WERI-Rb-1 (cell line): ENCODE measurements around the gene CCDC85C.

Experiments
- DNase-seq: peaks from one replicate; pipeline ENCODE4 v3.0.0-alpha.2; 2020
- H3K27ac ChIP-seq: fragments of 250-450 bp; sonication (Bioruptor Pico); 2 replicates; pipeline ENCODE4 v1.5.1; 2020; ENCODE audit warnings: mild to moderate bottlenecking, moderate library complexity
- H3K27me3 ChIP-seq: fragments of 250-450 bp; sonication (Bioruptor Pico); 2 replicates; pipeline ENCODE4 v1.5.1; 2021; ENCODE audit warnings: mild to moderate bottlenecking, low read depth, moderate library complexity; ENCODE audit not compliant: insufficient read depth, severe bottlenecking
- H3K36me3 ChIP-seq: fragments of 250-450 bp; sonication (Bioruptor Pico); 2 replicates; pipeline ENCODE4 v1.5.1; 2020; ENCODE audit warnings: mild to moderate bottlenecking, moderate library complexity
- H3K4me3 ChIP-seq: 2 replicates; pipeline ENCODE4 v1.5.1; 2011; ENCODE audit warnings: low read depth, mild to moderate bottlenecking, control low read depth, low read length
- H3K9me3 ChIP-seq: fragments of 250-450 bp; sonication (Bioruptor Pico); 2 replicates; pipeline ENCODE4 v1.5.1; 2021; ENCODE audit warnings: mild to moderate bottlenecking, moderate library complexity; ENCODE audit not compliant: severe bottlenecking
- CTCF ChIP-seq: IDR thresholded peaks from 2 replicates; pipeline ENCODE4 v1.5.1; 2011; ENCODE audit warnings: low read depth, mild to moderate bottlenecking, control low read depth, inconsistent platforms, low read length

Gene CCDC85C

GRCh38 chr14:99468836-99469592 lies 135.0 kb downstream of the CCDC85C start:
- no peaks in the 10 kb centered on the region for H3K27me3 ChIP-seq
- no peak for DNase-seq

GRCh38 chr14:99468081-99468480 lies 135.9 kb downstream of the CCDC85C start:
- no peaks in the 10 kb centered on the region for H3K27me3 ChIP-seq
- H3K9me3 ChIP-seq = no peaks in the 10 kb centered on the region
- no peak overlapping the region for H3K4me3 ChIP-seq
- H3K27ac ChIP-seq = no peak overlapping the region
- H3K36me3 ChIP-seq = peaks cover 14% of the 10 kb centered on the region
- no peak for DNase-seq
- no peak for TF ChIP-seq CTCF

More at GRCh38 chr14:99468836-99469592, 135.0 kb downstream of the CCDC85C start:
- no peak overlapping the region for H3K4me3 ChIP-seq
- peaks cover 10% of the 10 kb centered on the region for H3K36me3 ChIP-seq
- no peaks in the 10 kb centered on the region for H3K9me3 ChIP-seq
- TF ChIP-seq CTCF = no peak
- no peak overlapping the region for H3K27ac ChIP-seq

DNA sequence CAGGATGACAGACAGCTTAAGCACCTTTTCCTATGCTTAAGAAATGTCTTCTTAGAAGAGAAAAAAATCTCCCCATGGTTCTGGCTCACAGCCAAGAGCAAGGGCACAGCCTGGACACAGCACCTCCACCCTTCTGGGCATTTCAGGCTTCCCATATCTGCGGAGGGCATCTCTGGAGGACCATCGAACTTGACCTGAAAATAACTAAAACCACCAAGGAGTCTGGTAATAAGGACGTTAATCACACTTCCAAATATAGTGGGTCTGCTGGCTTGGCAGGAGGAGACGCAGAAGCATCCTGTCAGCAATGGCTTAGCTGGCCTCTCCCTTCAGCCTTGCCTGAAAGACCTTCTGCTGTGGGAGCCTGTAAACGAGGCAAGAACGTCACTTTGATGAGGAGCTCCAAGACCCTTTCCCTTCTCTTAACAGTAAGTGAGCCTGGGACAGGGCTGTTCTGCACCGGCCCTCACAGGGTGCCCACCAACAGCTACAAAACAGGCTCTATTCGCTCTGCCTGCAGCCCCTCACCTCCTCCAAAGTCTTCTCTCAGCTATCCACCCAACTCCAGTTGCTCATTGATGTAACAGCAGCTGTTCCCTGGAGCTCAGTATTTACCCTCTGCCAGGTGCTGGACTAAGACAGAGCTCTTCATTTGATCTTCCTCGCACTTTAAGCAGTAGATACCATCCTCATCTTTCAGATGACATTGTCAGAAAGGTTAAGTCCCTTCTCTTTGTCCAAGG lies 136.5 kb downstream of the CCDC85C start:
- no peaks in the 10 kb centered on the region for H3K9me3 ChIP-seq
- no peaks in the 10 kb centered on the region for H3K27me3 ChIP-seq
- peaks cover 20% of the 10 kb centered on the region for H3K36me3 ChIP-seq
- H3K4me3 ChIP-seq = no peak overlapping the region
- DNase-seq = no peak
- TF ChIP-seq CTCF = no peak
- no peak overlapping the region for H3K27ac ChIP-seq

DNA sequence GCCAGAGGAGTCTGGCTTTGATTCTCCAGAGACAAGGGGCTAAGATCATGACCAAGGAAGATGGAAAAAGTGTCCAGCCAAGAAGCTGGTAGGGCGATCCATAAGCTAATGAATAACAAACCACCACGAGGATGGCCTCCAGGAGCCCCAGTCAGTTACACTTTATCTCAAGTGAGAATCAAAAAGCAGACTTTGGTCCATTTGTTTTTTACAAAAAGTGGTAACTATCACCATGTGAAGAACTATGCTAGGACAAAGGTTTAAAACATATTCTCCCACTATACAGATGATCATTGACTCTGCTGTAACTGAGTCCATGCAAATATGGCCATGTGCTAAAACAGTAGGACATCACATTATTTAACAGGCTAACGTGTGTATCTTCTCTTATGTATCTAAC lies 137.2 kb downstream of the CCDC85C start:
- H3K4me3 ChIP-seq = no peak overlapping the region
- H3K9me3 ChIP-seq = no peaks in the 10 kb centered on the region
- no peak overlapping the region for H3K27ac ChIP-seq
- TF ChIP-seq CTCF = no peak
- DNase-seq = no peak
- peaks cover 24% of the 10 kb centered on the region for H3K36me3 ChIP-seq
- H3K27me3 ChIP-seq = no peaks in the 10 kb centered on the region

DNA sequence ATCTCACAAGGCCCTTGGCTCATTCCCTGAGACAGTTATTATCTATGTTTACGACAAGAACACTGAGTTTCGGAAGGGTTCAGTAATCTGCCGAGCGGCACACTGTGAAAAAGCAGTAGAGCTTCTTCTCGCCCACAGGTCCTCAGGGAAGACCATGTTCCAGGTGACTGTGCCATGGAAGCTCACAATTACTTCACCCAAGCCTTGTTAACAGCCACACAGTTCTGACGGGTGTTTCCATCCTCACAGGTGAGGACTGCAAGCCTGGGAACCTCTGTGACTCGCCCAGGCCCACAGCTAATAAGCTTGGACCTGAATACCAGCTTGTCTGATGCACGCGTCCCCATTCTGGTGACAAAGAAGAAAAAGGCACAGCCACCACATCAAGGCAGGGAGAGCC lies 138.7 kb downstream of the CCDC85C start:
- DNase-seq = no peak
- no peak overlapping the region for H3K27ac ChIP-seq
- H3K36me3 ChIP-seq = peaks cover 30% of the 10 kb centered on the region
- H3K9me3 ChIP-seq = no peaks in the 10 kb centered on the region
- H3K4me3 ChIP-seq = no peak overlapping the region
- no peak for TF ChIP-seq CTCF
- no peaks in the 10 kb centered on the region for H3K27me3 ChIP-seq
